IPS DF 6.9 (cell line): ENCODE measurements around the gene SNX15.

ENCODE experiments used
- DNase-seq: peaks from one replicate; pipeline ENCODE4 v3.0.0-alpha.2; 2013; ENCODE audit warnings: low read depth, low spot score
- H3K27ac ChIP-seq: one replicate; pipeline ENCODE4 v1.5.1; 2013; ENCODE audit warnings: low read length, control low read depth
- H3K27me3 ChIP-seq: 2 replicates; pipeline ENCODE4 v1.6.1; 2013; ENCODE audit warnings: mild to moderate bottlenecking, low read length; ENCODE audit not compliant: control insufficient read depth, insufficient read depth
- H3K36me3 ChIP-seq: 2 replicates; pipeline ENCODE4 v1.6.1; 2013; ENCODE audit warnings: low read length; ENCODE audit not compliant: control insufficient read depth, insufficient read depth
- H3K4me1 ChIP-seq: 2 replicates; pipeline ENCODE4 v1.6.1; 2013; ENCODE audit warnings: low read length; ENCODE audit not compliant: control insufficient read depth, insufficient read depth
- H3K4me3 ChIP-seq: 2 replicates; pipeline ENCODE4 v1.5.1; 2013; ENCODE audit warnings: mild to moderate bottlenecking, low read length
- H3K9me3 ChIP-seq: 2 replicates; pipeline ENCODE4 v1.6.1; 2013; ENCODE audit warnings: low read length, inconsistent platforms; ENCODE audit not compliant: control insufficient read depth, insufficient read depth
- WGBS: extraction: QIAGEN DNeasy Blood & Tissue Kit; methylation state at CpG from one replicate; pipeline ENCODE4 v1.1.7; 2013; ENCODE audit warnings: mixed read lengths, missing lambda C conversion rate; ENCODE audit not compliant: insufficient read length, insufficient coverage; 5-methylcytosine and 5-hydroxymethylcytosine counted together

The SNX15 gene

GRCh38 chr11:65064847-65065240, 37.6 kb downstream of the SNX15 start:
- no peak for DNase-seq
- H3K36me3 ChIP-seq = no peaks in the 10 kb centered on the region
- peaks cover 9% of the 10 kb centered on the region for H3K4me1 ChIP-seq
- no peak overlapping the region for H3K27ac ChIP-seq
- H3K27me3 ChIP-seq = no peaks in the 10 kb centered on the region
- WGBS = no CpG with 5 or more reads among the region's 4 CpGs
- no peak overlapping the region for H3K4me3 ChIP-seq
- no peaks in the 10 kb centered on the region for H3K9me3 ChIP-seq

- no CpG with 5 or more reads among the region's 7 CpGs for WGBS
- no peak overlapping the region for H3K4me3 ChIP-seq
- H3K4me1 ChIP-seq = peaks cover 9% of the 10 kb centered on the region
- H3K27ac ChIP-seq = no peak overlapping the region
- no peaks in the 10 kb centered on the region for H3K9me3 ChIP-seq
- no peaks in the 10 kb centered on the region for H3K36me3 ChIP-seq
- H3K27me3 ChIP-seq = no peaks in the 10 kb centered on the region
- DNase-seq = no peak
These were observed 38.6 kb downstream of the SNX15 start for GRCh38 chr11:65065851-65066250.

GRCh38 chr11:65066315-65066714, 39.1 kb downstream of the SNX15 start:
- H3K36me3 ChIP-seq = no peaks in the 10 kb centered on the region
- no peaks in the 10 kb centered on the region for H3K9me3 ChIP-seq
- no CpG with 5 or more reads among the region's 11 CpGs for WGBS
- no peak overlapping the region for H3K27ac ChIP-seq
- DNase-seq = no peak
- peaks cover 9% of the 10 kb centered on the region for H3K4me1 ChIP-seq
- no peaks in the 10 kb centered on the region for H3K27me3 ChIP-seq
- H3K4me3 ChIP-seq = no peak overlapping the region

- H3K36me3 ChIP-seq = no peaks in the 10 kb centered on the region
- peak; percentile 50 for DNase-seq
- H3K27ac ChIP-seq = no peak overlapping the region
- no peaks in the 10 kb centered on the region for H3K9me3 ChIP-seq
- H3K4me1 ChIP-seq = peaks cover 9% of the 10 kb centered on the region
- H3K27me3 ChIP-seq = no peaks in the 10 kb centered on the region
- no CpG with 5 or more reads among the region's 4 CpGs for WGBS
- no peak overlapping the region for H3K4me3 ChIP-seq
These were observed 39.6 kb downstream of the SNX15 start for GRCh38 chr11:65066805-65067291.

GRCh38 chr11:65067446-65067845, 40.2 kb downstream of the SNX15 start:
- no peak overlapping the region for H3K4me3 ChIP-seq
- no peaks in the 10 kb centered on the region for H3K9me3 ChIP-seq
- WGBS = no CpG with 5 or more reads among the region's 10 CpGs
- no peak for DNase-seq
- no peak overlapping the region for H3K27ac ChIP-seq
- H3K36me3 ChIP-seq = no peaks in the 10 kb centered on the region
- peaks cover 9% of the 10 kb centered on the region for H3K4me1 ChIP-seq
- H3K27me3 ChIP-seq = no peaks in the 10 kb centered on the region

GRCh38 chr11:65069217-65069616, 42.0 kb downstream of the SNX15 start:
- WGBS = no CpG with 5 or more reads among the region's 9 CpGs
- DNase-seq = no peak
- H3K27ac ChIP-seq = no peak overlapping the region
- no peak overlapping the region for H3K4me3 ChIP-seq
- H3K36me3 ChIP-seq = no peaks in the 10 kb centered on the region
- H3K27me3 ChIP-seq = no peaks in the 10 kb centered on the region
- H3K9me3 ChIP-seq = no peaks in the 10 kb centered on the region
- H3K4me1 ChIP-seq = peaks cover 9% of the 10 kb centered on the region

GRCh38 chr11:65071907-65072630, 44.8 kb downstream of the SNX15 start:
- Histone ChIP-seq H3K36me3 (no peaks in the 10 kb centered on the region), H3K9me3 (no peaks in the 10 kb centered on the region), H3K4me1 (peaks cover 1% of the 10 kb centered on the region; the same call in 1 of the 2 replicates), H3K27me3 (no peaks in the 10 kb centered on the region), H3K27ac (no peak overlapping the region), H3K4me3 (no peak overlapping the region)
- no peak for DNase-seq
- WGBS = no CpG with 5 or more reads among the region's 4 CpGs

GRCh38 chr11:65072631-65072966, 45.4 kb downstream of the SNX15 start:
- no peaks in the 10 kb centered on the region for H3K4me1 ChIP-seq
- no peaks in the 10 kb centered on the region for H3K9me3 ChIP-seq
- WGBS = no CpG with 5 or more reads among the region's 1 CpG
- H3K36me3 ChIP-seq = 0 out of 2 replicates have a peak, but pooled peaks cover 3% of the 10 kb centered on the region
- H3K27ac ChIP-seq = no peak overlapping the region
- H3K4me3 ChIP-seq = no peak overlapping the region
- DNase-seq = no peak
- H3K27me3 ChIP-seq = no peaks in the 10 kb centered on the region

- Histone ChIP-seq H3K9me3 (no peaks in the 10 kb centered on the region), H3K27me3 (no peaks in the 10 kb centered on the region), H3K27ac (no peak overlapping the region), H3K4me3 (no peak overlapping the region), H3K36me3 (peaks cover 18% of the 10 kb centered on the region), H3K4me1 (no peaks in the 10 kb centered on the region)
- DNase-seq = no peak
- WGBS = no CpG with 5 or more reads among the region's 4 CpGs
These were observed 50.2 kb downstream of the SNX15 start for GRCh38 chr11:65077451-65077850.

GRCh38 chr11:65078151-65078550, 50.9 kb downstream of the SNX15 start:
- Histone ChIP-seq H3K36me3 (peaks cover 18% of the 10 kb centered on the region), H3K4me3 (no peak overlapping the region), H3K9me3 (no peaks in the 10 kb centered on the region), H3K27me3 (no peaks in the 10 kb centered on the region), H3K4me1 (no peaks in the 10 kb centered on the region), H3K27ac (no peak overlapping the region)
- WGBS = no CpG with 5 or more reads among the region's 3 CpGs
- DNase-seq = peak; percentile 33

- WGBS = no CpG with 5 or more reads among the region's 9 CpGs
- no peaks in the 10 kb centered on the region for H3K9me3 ChIP-seq
- H3K27me3 ChIP-seq = no peaks in the 10 kb centered on the region
- no peaks in the 10 kb centered on the region for H3K4me1 ChIP-seq
- no peak for DNase-seq
- no peak overlapping the region for H3K4me3 ChIP-seq
- no peak overlapping the region for H3K27ac ChIP-seq
- H3K36me3 ChIP-seq = peaks cover 18% of the 10 kb centered on the region
These were observed 51.6 kb downstream of the SNX15 start for GRCh38 chr11:65078786-65079342.
